ENCODE results near the gene SFMBT2.
"Not testable (repeated sequence)": the region's sequence is repeated elsewhere in the genome, so short reads cannot be mapped to it uniquely, and the experiment has no call there.

The SFMBT2 gene

DNA sequence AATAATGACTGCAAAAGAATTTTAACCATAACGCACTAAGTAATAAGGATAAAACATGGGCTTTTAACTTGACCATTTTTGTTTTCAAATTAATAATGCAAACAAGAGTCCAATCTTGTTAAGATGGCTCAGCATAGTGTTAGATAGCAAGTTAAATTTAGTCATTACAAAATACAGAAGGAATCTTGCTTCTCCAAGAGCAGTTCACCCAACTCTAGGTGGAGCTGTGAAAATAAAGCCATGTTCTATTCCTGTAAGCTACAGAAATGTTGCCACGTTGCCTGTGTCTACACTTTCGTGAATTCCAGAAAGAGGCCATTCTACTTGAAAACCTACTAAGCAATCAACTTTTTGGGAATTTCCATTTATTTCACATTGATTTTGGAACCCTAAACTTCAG, 191.9 kb downstream of the SFMBT2 start:
- no peak for DNase-seq

DNA sequence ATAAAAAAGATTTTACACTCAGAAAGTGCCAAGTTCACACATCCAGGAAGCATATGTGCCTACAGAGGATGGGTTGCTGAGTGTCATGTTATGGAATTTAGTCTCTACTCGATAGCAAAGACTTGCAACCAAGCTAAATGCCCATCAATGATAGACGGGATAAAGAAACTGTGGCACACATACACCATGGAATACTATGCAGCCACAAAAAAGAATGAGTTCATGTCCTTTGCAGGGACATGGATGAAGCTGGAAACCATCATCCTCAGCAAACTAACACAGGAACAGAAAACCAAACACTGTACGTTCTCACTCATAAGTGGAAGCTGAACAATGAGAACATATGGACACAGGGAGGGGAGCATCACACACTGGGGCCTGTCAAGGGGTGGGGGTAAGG, 198.1 kb downstream of the SFMBT2 start:
- DNase-seq = not testable (repeated sequence)

DNA sequence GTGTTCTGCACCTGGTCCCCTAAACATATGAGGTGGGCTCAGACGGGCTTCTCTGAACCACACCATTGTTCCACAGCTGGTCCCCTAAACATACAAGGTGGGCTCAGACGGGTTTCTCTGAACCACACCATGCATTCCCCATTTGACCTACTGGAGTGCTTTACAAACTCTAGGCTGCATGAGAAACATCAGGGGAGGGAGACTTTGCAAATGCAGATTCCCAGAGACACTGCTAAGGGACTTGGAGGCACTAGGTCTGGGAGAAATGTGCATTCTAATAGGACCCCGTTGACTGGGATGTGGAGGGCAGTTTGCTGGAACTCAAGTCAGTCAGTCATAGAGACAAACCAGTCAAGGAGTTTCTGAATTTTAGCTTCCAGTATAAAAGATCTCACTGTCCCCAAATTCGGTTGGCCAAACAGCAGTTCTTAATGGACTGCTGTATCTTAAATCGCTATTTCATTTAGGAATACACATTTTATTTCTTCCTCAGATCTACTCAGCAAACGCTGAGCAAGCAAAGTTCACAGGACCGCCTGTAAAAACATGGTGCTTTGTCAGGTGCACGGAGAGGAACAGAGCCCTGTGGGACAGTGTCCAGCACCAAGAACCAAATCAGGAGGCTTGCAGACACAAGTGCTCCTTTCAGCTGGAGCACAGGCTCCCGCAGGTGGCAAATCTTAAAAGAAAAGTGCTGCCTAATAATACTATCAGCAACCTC, 198.8 kb downstream of the SFMBT2 start:
- no peak for DNase-seq

DNA sequence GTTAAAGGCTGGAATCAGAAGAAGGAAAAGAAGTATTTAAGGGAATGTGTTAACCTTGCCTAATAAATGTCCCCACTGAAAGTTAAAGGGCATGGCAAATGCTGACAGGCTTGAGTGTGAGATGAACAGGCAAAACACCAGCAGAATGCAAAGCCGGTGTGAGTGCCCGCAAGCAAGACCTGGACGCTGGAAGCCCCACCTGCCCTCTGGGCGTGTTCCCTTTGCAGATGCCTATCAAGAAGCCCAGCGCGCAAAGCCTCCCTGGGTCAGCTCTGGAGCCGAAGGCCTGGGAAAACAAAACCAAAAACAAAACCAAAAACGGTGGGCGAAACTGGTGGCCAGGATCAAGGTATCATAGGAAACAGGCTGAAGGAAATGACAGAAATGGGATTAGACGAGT, 200.3 kb downstream of the SFMBT2 start:
- DNase-seq = no peak

DNA sequence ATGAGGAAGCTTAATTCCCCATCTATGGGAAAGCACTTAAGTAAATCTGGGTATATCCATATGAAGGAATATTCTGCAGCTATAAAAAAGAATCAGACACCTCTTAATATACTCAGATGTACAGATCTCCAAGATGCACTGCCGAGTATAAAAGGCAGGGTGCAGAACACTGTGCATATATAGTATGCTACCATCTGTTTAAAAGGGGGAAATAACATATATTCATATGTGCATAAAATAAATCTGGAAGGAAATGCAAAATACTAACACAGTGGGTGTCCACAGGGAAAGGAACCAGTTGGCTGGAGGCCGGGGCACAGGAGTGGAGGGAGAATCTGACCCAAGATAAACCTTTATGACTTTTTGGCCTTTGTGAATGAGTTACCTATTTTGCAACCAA, 201.4 kb downstream of the SFMBT2 start:
- DNase-seq = no peak

DNA sequence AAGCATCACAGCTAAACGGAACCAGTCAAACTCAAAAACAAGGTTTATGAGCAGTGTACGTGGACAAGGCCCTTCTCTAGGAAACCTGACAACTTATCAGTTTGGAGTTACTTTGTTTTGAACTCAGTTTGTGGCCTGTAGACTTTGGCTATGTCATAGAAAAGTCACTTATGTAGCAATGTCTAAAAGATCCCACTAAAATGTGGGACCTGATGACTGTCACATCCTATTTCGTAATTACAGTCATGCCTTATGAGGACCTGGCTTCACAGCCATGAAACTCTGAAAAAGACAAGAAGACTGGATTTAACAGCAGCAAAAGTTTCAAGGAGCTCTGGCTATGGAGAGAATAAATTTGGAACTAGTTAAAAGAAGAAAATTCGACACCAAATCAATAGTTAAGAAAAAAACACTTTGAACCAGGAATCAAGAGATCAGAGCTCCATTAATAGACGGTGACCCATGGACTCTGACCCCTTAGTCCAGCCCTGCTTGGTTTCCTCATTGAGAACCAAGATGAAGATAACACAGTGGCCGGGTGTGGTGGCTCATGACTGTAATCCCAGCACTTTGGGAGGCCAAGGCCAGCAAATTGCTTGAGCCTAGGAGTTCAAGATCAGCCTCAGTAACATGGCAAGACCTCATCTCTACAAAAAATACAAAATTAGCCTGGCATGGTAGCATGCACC, 204.3 kb downstream of the SFMBT2 start:
- DNase-seq = no peak

DNA sequence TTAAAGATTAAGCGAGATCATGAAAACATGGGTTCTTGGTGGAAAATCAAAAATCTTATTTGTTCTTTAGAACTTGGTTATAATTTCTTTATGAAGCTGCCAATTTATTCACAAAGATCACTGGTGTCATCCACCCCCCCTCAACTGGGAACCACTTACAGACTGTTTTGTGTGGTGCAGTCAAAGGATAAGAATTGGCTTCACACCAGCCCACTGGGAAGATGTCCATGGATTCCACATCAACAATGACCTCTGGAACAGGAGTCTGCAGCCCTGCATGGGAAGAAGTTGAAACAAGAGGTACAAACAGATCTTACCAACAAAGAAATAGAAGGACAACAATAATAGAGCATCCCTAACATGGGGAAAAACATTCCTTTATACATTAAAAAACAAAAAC, 205.2 kb downstream of the SFMBT2 start:
- no peak for DNase-seq

DNA sequence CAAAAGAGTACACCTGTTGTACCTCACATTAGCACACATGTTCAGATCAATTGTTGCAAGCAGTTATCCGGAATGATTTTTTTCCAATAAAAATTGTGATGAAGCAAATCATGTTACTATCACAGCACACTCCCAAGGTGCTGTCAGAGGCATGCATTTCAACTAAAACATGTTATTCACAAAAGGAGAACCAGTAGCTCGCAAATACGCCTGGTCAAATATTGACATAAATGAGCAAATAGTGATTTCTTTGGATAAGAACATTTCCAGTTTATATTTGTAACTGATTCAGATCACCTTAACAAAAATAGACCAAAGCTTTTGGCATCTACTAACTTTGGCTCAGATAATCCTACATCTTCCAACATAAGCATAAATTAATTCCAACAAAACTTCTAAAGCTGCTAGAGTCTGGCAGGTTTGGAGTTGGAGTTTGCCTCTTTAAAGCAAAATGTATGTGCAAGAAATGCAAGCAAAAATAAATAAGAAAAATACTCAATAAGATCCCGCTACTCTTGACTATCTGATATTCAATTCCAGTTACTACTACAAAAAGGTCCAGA, 208.0 kb downstream of the SFMBT2 start:
- no peak for DNase-seq

DNA sequence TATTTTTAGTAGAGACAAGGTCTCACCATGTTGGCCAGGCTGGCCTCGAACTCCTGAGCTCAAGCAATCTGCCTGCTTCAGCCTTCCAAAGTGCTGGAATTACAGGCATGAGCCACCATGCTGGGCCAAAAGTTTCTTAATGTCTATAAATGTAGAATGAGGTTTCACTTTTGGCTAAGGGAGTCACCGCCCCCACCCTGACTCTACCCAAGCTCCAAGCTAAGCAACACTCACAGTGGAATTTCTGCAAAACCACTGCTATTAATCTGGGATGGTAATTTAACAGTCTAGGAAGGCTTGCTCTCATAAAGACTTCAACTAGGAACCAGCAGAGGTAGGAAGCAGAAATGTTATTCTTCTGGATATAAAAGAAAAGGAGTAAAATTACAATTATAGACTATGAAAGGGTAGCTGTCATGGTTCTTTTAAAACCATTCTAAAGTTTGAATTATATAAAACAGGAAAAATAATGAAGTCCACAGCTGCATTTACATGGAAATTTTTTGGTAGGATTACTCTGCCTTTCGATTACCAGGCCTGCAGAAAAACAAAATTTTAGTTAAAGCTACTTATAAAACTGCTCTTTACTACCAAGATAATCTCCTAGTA, 211.6 kb downstream of the SFMBT2 start:
- no peak for DNase-seq

DNA sequence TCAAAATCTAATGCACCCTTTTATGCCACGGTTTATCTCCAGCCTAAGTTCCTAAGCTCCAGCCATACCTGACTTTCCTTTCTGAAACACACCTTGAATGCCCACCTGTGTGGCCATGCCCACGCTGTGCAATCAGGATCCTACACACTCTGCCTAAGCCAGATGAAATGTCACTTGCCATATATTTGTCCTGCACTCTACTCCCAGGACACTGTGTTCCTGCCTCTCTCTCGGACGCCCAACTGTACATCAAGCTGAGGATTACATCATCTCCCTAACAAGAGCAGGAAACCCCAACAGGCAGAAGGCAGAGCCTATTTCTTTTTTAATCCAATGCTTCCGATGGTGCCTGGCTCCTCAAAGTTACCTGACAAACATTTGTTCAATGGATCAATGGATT, 214.6 kb downstream of the SFMBT2 start:
- DNase-seq = no peak

DNA sequence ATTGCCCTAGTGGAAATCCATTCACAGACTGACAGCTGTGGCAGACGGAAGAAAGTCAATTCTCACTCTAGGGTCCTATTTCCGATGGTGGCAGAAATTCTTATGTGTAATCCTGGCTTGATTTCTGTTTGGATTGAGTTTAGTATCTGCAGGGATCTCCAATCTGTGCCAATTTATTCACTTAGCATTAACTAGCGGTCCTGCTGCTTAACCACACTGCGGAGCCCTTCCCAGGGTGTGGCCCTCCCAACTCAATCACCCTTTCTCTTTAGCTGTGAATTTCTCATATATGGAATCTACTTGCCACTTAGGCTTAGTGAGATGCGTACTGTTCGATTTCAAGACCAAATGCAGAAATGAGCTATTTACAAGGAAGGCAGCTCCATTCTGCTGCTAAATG, 215.7 kb downstream of the SFMBT2 start:
- DNase-seq = no peak

DNA sequence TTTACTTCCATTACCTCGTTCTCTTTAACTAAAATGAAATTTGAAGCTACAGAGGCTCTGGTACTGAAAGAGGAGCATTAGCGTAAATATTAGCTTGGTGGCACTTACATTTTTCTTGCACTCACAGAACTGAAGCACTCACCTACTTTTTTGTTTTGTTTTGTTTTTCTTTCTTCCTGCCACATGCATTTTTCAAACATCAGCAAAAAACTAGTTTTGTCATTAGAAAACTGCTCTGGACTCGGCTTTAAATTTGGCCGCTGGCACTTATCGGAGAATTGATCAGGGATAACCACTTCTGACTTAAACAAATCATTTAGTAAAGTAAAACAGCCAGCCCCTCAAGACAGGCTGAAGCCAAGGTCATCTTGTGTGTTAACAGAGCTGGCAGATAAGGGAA, 216.3 kb downstream of the SFMBT2 start:
- no peak for DNase-seq

DNA sequence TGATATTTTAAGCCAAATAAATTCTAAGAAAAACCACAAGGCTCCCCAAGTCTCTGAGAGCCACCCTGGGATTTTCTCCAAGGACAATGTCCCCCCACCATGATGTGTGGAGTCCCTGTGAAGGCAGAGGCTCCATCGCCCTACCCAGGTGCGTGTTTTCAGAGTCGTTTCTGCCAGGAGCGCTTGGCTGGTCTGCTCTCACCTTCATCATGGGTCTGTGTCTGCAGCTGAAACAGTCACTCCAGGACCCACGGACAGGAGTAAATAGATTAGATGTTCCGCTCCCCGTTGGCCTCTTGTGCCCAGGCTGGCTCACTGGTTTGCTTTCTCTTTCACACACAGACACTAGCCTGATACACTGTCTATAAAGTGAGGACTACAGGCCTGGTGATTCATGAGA, 217.5 kb downstream of the SFMBT2 start:
- no peak for DNase-seq

DNA sequence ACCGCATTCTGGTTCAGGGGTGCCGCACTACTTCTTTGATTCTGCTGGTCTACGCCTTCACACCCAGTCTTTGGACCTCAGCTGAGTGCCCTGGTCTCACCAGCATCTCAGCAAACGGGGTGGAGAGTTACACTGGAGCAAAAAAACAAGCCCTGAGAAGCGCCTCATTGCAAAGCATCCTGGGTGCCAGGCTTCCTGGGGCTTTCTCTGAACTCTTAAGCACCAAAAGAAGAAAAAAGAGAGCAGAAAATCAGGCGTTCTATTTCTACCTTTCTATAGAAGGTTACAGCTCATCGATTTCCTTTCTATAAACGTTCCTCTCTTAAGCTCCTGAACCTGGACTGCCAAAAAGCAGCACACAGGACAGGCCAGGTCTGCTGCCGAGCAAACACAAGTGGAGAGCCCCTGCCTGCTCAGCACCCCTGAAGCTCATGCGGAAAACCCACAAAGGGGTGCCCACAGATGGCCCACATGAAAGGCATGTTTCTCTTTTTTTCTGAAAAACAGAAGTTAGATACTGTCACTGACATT, 217.9 kb downstream of the SFMBT2 start:
- DNase-seq = no peak

DNA sequence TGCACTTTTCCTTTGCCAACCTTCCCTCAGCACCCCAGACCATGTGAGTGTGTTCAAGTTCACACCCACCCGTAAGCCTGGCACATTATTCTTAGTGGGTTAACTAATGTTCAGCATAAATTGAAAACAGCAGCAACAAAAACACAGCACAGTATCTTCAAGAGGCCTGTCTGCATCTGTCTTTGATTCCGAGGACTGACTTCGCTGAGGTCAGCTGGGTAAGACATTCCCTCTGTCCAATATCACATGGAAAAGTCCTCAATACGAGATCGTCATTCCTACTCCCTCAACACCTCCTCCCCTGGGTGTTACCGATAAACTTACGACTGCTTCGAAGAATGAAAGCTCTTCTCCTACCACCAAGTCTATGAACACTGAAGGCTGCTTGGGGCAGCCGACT, 218.8 kb downstream of the SFMBT2 start:
- no peak for DNase-seq

DNA sequence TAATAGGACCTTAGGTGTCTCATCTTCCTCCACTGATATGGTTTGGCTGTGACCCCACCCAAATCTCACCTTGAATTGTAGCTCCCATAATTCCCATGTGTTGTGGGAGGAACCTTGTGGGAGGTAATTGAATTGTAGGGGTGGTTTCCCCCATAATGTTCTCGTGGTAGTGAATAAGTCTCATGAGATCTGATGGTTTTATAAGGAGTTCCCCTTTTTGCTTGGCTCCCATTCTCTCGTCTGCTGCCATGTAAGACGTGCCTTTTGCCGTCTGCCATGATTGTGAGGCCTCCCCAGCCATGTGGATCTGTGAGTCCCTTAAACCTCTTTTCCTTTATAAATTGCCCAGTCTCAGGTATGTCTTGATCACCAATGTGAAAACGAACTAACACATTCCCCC, 220.1 kb downstream of the SFMBT2 start:
- not testable (repeated sequence) for DNase-seq

DNA sequence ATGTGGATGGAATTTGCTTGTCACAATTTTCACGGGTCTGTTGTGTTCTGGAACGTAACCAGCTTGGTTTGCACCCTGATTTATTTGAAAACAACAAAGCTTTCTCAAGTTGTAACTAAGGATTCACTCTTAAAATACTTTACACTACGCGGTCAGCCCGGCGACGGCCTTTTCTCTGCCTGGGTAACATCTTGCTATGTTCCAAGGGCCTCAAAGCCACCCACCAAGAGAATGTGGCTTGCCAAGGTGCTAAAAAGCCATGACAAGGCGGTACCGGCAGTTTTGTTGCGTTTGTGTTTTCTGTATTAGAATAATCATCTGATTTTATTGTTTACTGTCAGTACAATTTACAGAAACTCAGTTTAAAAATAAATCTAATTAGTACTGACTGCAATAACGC, 220.9 kb downstream of the SFMBT2 start:
- DNase-seq = no peak

DNA sequence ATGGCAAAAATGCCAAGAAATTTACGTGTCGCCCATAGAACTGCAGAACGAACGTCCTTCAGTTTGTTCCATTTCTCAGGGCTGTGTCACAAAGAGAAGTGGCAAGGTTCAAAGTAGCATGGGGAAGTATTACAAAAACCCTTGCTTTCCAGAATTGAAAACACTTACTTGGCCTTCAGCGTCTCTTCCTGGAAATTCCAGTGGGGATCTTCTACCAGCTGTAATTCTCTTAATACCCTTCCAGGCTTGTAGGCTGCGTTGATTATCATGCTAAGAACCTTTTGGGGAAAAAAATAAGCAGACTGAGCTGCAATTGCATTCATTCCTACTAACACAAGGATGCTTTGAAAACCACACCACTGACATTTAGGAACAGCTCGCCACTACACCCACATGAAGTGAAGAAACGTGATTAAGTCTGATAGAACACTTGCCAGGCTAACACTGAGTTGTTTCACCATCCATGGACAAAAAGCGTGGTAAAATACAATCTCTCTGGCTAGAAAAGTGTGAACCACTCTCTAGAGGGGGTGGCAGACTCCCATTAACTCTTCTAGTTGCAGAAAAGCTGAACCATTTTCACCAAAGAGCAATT, 222.3 kb downstream of the SFMBT2 start:
- DNase-seq = no peak

DNA sequence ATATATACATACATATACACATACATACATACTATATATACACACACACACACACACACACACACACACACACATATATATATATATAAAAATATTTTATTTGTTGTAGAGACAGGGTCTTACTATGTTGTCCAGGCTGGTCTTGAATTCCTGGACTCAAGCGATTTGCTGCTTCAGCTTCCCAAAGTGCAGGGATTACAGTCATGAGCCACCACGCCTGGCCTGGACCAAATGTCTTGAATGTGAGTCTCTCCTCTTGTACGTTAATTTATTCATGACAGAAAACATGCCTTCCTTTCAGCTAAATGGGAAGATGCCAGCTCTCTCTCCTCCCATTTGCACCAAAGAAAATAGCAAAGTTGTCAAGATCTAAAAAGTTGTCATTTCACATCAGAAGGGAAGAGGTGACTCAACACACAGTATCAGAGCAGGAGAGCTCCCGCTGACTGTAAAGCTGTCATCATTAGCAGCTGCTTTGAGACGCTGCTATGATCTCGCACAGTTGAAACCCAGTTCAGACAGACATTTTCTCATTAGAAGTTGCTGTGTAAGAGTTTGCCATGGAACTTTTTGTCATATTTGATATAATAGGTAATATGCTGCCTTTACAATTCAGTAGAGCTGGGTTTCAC, 224.3 kb downstream of the SFMBT2 start:
- no peak for DNase-seq

DNA sequence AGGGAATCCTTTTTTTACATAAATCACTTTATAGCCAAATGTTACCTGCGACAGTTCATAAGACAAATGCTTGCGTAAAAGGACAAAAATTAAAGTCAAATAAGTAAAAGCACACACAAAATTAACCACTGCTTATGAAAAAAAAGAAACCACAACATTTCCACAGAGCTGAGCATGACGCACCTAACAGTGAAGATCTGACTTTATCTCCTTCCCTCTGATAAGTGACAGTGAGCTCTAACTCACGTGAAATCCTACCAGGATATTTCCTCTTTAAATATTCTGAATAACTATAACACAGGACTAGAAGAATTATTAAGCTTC, 225.5 kb downstream of the SFMBT2 start:
- no peak for DNase-seq

DNA sequence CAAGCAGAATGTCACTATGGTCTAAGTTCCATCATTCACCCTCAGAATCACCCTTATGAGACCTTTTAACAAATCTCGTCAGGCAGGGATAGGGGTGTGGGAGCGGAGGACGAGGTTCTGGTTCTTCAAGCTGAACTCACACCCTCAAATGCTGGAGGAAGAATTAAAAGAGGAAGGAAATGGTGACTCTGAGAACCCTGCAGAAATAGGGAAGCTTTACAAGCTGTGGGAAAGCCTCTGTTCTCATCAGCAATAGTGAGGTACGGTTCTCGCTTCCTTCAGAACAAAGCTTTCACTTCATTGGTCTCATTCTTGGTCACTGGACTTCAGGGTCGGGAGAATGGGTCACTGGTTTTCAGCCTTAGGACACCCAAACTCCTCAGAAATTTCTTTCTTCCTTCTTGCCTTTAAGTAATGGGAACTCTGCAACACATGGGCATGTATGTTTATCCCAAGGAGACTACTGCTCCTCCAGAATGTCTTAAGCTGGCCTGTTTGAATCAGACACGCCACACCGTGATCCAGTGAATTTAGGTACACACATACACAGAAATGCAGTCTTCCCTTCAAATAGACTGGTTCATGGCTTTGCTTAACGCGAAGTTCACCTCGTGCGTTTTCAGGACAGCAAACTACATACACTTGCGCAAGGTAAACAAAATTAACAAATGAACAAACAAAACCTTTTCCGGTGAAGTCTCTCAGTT, 226.0 kb downstream of the SFMBT2 start:
- DNase-seq = no peak

DNA sequence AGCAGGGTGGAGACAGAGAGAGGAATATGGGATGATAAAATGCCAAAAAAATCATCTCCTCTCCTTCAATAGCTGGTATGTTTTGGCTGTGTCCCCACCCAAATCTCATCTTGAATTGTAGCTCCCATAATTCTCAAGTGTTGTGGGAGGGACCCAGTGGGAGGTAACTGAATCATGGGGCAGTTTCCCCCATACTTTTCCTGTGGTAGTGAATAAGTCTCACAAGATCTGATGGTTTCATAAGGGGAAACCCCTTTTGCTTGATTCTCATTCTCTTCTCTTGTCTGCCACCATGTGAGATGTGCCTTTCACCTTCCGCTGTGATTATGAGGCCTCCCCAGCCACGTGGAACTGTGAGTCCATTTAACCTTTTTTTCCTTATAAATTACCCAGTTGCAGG, 226.7 kb downstream of the SFMBT2 start:
- not testable (repeated sequence) for DNase-seq

Data from right kidney (tissue), 1 donor.